AG20443 (cell line): ENCODE measurements around the gene CBLL2.
A peak's percentile ranks its signal among the peaks of the same experiment; 100 is the strongest.
"Not testable (repeated sequence)": the region's sequence is repeated elsewhere in the genome, so short reads cannot be mapped to it uniquely, and the experiment has no call there.

Source experiments
- DNase-seq: peaks from one replicate; pipeline ENCODE4 v3.0.0; 2012; ENCODE audit warnings: low spot score, mixed read lengths

The CBLL2 gene

GRCh38 chrX:22272613-22273012 lies at the start of gene CBLL2:
TSS of gene CBLL2 (plus strand) at chrX:22272913. CDS start at chrX:22272992, 79 bp downstream.
- DNase-seq: no peak

GRCh38 chrX:22234380-22234779 lies 38.3 kb upstream of the CBLL2 start:
- no peak for DNase-seq

GRCh38 chrX:22237479-22237878 lies 35.2 kb upstream of the CBLL2 start:
- DNase-seq: peak; percentile 9

GRCh38 chrX:22246620-22247019 lies 26.1 kb upstream of the CBLL2 start:
- DNase-seq: peak; percentile 10

GRCh38 chrX:22247169-22247568 lies 25.5 kb upstream of the CBLL2 start:
- peak; percentile 9 for DNase-seq

- no peak for DNase-seq
Observed at GRCh38 chrX:22248401-22248800, 24.3 kb upstream of the CBLL2 start.

GRCh38 chrX:22249371-22249770 lies 23.3 kb upstream of the CBLL2 start:
- DNase-seq: no peak

- DNase-seq: no peak
Observed at GRCh38 chrX:22268706-22269105, 4.0 kb upstream of the CBLL2 start.

- no peak for DNase-seq
Observed at GRCh38 chrX:22273714-22274317, 1.1 kb downstream of the CBLL2 start.

- peak; percentile 10 for DNase-seq
Observed at GRCh38 chrX:22276781-22277180, 4.1 kb downstream of the CBLL2 start.

GRCh38 chrX:22278375-22278774 lies 5.7 kb downstream of the CBLL2 start:
- DNase-seq: no peak

GRCh38 chrX:22289209-22289608 lies 16.5 kb downstream of the CBLL2 start:
- DNase-seq: not testable (repeated sequence)

GRCh38 chrX:22296871-22297270 lies 24.2 kb downstream of the CBLL2 start:
- peak; percentile 10 for DNase-seq

GRCh38 chrX:22300130-22300529 lies 27.4 kb downstream of the CBLL2 start:
- peak; percentile 54 for DNase-seq

- no peak for DNase-seq
Observed at GRCh38 chrX:22310779-22311178, 38.1 kb downstream of the CBLL2 start.

- no peak for DNase-seq
Observed at GRCh38 chrX:22313766-22314165, 41.1 kb downstream of the CBLL2 start.

- DNase-seq: no peak
Observed at GRCh38 chrX:22314211-22314610, 41.5 kb downstream of the CBLL2 start.

- no peak for DNase-seq
Observed at GRCh38 chrX:22314692-22315091, 42.0 kb downstream of the CBLL2 start.

GRCh38 chrX:22315151-22315550 lies 42.4 kb downstream of the CBLL2 start:
- DNase-seq: no peak

GRCh38 chrX:22320236-22320873 lies 47.6 kb downstream of the CBLL2 start:
- DNase-seq: no peak

GRCh38 chrX:22323541-22323940 lies 50.8 kb downstream of the CBLL2 start:
- peak; percentile 54 for DNase-seq
